Gastrocnemius medialis (tissue), 4 donors: ENCODE results near the gene CXorf66. TPM values are rescaled to one million over a fixed set of nuclear protein-coding genes. Genes with fewer than 3 reads are reported as not detected.
"Not testable (repeated sequence)": the region's sequence is repeated elsewhere in the genome, so short reads cannot be mapped to it uniquely, and the experiment has no call there.

Source experiments
- ATAC-seq, 2 donors: fragments of 150-250 bp; one replicate each; pipeline ENCODE4 v1.9.1; 2016
- DNase-seq, 2 donors: peaks; one replicate each; pipeline ENCODE4 v3.0.0-alpha.2; 2019
- H3K27ac ChIP-seq, 4 donors: fragments of 200-600 bp; sonication (generic); 1 replicate in 1 of 4; 2 replicates in 3 of 4; pipeline ENCODE4 v1.5.1; 2016 to 2018; ENCODE audit warnings: mild to moderate bottlenecking in 2 of 4, moderate library complexity in 1 of 4
- H3K27me3 ChIP-seq, 3 donors: fragments of 200-600 bp; sonication (generic) in 2 of 3; 1 replicate in 1 of 3; 2 replicates in 2 of 3; pipeline versions ENCODE4 v1.5.1 to v1.6.0; 2016 to 2019; ENCODE audit warnings: mild to moderate bottlenecking in 1 of 3, moderate library complexity in 1 of 3
- H3K36me3 ChIP-seq, 2 donors: fragments of 200-600 bp; sonication (generic) in 1 of 2; one replicate each; pipeline ENCODE4 v1.5.1; 2017 to 2018
- H3K4me1 ChIP-seq, 2 donors: fragments of 200-600 bp; sonication (generic) in 1 of 2; one replicate each; pipeline ENCODE4 v1.5.1; 2016 to 2017; ENCODE audit warnings: mild to moderate bottlenecking in 2 of 2
- H3K4me3 ChIP-seq, 4 donors: fragments of 200-600 bp; sonication (generic) in 3 of 4; 1 replicate in 1 of 4; 2 replicates in 3 of 4; pipeline ENCODE4 v1.5.1; 2016 to 2019; ENCODE audit warnings: mild to moderate bottlenecking in 2 of 4
- H3K9me3 ChIP-seq, 3 donors: fragments of 200-600 bp; sonication (generic) in 2 of 3; 1 replicate in 1 of 3; 2 replicates in 2 of 3; pipeline ENCODE4 v1.5.1; 2016 to 2019
- POLR2A ChIP-seq, 2 donors: fragments of 450-650 bp; IDR thresholded peaks; one replicate each; pipeline ENCODE4 v1.6.1; 2017; ENCODE audit warnings: antibody characterized with exemption in 2 of 2, mild to moderate bottlenecking in 2 of 2, moderate library complexity in 2 of 2
- in situ Hi-C, 4 donors: fragments of 200-750 bp; cut with MboI; loops; one replicate each; pipeline versions ENCODE4 v1.15.0 to v1.8.0; 2017; ENCODE audit warnings: low sequenced_read_pairs in 4 of 4
- intact Hi-C: fragments of 100-400 bp; cut with DNase I; formaldehyde crosslinking; loops from one replicate; pipeline ENCODE4 v1.15.1; 2023; ENCODE audit warnings: low total_unique reads
- total RNA-seq, 4 donors: library from RNA; depleted of rRNA; stranded (reverse); fragments of >200 nt; gene quantifications; one replicate each; pipeline versions ENCODE4 v1.1.0 to v1.2.3, GENCODE V29; 2016
- TF ChIP-seq, protein P1 (sequence below), 5 experiments: fragments of 450-650 bp in 3 of 5; fragments of 200-600 bp in 2 of 5; sonication (generic) in 2 of 5; IDR thresholded peaks in 4 of 5; conservative IDR thresholded peaks in 1 of 5; 1 replicate in 4 of 5; 2 replicates in 1 of 5; pipeline ENCODE4 v1.5.1; 2016 to 2019; ENCODE audit warnings: antibody characterized with exemption in 5 of 5, mild to moderate bottlenecking in 3 of 5, moderate library complexity in 3 of 5

CXorf66 gene
- total RNA-seq, 4 donors from 2014 or later = not detected

DNA sequence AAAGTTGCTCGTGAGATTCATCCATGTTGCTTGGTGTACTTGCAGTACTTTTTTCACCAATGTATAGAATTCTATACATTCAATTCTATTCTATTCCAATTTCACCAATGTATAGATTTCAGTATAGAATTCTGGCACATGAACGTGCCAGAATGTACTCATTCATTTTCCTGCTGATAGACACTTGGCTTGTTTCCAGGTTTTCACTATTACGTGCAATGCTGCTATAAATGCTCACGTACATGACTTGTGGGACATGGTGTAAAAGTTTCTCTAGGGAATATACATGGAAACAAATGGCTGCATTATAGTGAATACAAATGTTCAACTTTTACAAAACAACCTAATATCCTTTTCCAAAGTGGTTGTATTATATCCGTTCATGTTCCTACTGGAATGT lies 6.8 kb upstream of the CXorf66 start:
- in situ Hi-C loops = no loop called here
- Histone ChIP-seq H3K27me3 (peaks cover 0 to 4% (median 0%) of the 10 kb centered on the region in 3 donors), H3K36me3 (no peaks in the 10 kb centered on the region), H3K4me1 (no peaks in the 10 kb centered on the region), H3K27ac (no peak overlapping the region), H3K4me3 (no peak overlapping the region), H3K9me3 (no peaks in the 10 kb centered on the region)
- no peak for ATAC-seq
- no peak for TF ChIP-seq POLR2A (IDR thresholded peaks at IDR 0.05)
- TF ChIP-seq, protein P1, sequence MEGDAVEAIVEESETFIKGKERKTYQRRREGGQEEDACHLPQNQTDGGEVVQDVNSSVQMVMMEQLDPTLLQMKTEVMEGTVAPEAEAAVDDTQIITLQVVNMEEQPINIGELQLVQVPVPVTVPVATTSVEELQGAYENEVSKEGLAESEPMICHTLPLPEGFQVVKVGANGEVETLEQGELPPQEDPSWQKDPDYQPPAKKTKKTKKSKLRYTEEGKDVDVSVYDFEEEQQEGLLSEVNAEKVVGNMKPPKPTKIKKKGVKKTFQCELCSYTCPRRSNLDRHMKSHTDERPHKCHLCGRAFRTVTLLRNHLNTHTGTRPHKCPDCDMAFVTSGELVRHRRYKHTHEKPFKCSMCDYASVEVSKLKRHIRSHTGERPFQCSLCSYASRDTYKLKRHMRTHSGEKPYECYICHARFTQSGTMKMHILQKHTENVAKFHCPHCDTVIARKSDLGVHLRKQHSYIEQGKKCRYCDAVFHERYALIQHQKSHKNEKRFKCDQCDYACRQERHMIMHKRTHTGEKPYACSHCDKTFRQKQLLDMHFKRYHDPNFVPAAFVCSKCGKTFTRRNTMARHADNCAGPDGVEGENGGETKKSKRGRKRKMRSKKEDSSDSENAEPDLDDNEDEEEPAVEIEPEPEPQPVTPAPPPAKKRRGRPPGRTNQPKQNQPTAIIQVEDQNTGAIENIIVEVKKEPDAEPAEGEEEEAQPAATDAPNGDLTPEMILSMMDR (IDR thresholded peaks at IDR 0.05 in 4 of 5, conservative IDR thresholded peaks at IDR 0.05 in 1 of 5) = no peak
- intact Hi-C loops = no loop called here
- no peak for DNase-seq

DNA sequence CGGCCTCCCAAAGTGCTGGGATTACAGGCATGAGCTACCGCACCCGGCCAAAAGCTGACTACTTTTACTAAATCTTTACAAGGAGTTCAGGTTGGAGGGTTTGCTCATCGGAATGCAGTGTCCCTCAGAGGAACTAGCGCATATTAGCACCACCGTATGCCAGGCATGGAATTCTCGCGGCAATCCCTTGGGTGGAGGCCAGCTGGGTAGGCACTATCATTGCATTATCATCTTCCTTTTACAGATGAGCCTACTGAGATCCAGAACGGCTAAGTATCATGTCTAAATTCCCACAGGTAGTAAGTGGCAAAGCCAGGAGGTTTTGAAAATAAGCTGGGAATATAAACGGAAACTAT lies 6.1 kb upstream of the CXorf66 start:
- in situ Hi-C loops (no loop called here), intact Hi-C loops (no loop called here)
- H3K9me3 ChIP-seq = no peaks in the 10 kb centered on the region
- H3K27me3 ChIP-seq = peaks cover 0 to 4% (median 0%) of the 10 kb centered on the region in 3 donors
- DNase-seq = no peak
- no peak overlapping the region for H3K27ac ChIP-seq
- TF ChIP-seq, protein P1 (IDR thresholded peaks at IDR 0.05 in 4 of 5, conservative IDR thresholded peaks at IDR 0.05 in 1 of 5) = no peak
- no peak for TF ChIP-seq POLR2A (IDR thresholded peaks at IDR 0.05)
- ATAC-seq = no peak
- no peaks in the 10 kb centered on the region for H3K4me1 ChIP-seq
- H3K36me3 ChIP-seq = no peaks in the 10 kb centered on the region
- H3K4me3 ChIP-seq = no peak overlapping the region

DNA sequence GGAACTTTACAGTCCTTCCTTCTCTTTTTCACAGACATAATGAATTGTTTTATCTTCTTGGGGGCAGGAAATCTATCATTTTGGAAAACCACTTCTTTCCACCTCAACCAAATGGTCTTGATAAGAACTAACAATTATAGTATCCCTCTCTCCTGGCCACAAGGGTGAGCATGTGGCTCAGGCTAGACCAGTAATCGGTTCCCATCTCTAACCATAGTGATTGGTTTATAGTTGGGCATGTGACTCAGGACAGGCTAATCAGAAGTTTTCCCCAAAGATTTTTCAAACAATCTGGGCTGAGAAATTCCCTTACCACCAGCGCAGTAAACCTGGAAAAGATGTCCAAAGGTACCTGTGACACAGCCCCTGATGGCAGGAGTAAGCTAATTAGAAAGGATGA lies 4.0 kb upstream of the CXorf66 start:
- intact Hi-C loops (no loop called here), in situ Hi-C loops (no loop called here)
- H3K9me3 ChIP-seq = no peaks in the 10 kb centered on the region
- H3K27ac ChIP-seq = no peak overlapping the region
- H3K27me3 ChIP-seq = peaks cover 0 to 4% (median 0%) of the 10 kb centered on the region in 3 donors
- H3K4me1 ChIP-seq = no peaks in the 10 kb centered on the region
- no peaks in the 10 kb centered on the region for H3K36me3 ChIP-seq
- ATAC-seq = no peak
- TF ChIP-seq POLR2A (IDR thresholded peaks at IDR 0.05) = no peak
- TF ChIP-seq, protein P1 (IDR thresholded peaks at IDR 0.05 in 4 of 5, conservative IDR thresholded peaks at IDR 0.05 in 1 of 5) = no peak
- no peak overlapping the region for H3K4me3 ChIP-seq
- no peak for DNase-seq

DNA sequence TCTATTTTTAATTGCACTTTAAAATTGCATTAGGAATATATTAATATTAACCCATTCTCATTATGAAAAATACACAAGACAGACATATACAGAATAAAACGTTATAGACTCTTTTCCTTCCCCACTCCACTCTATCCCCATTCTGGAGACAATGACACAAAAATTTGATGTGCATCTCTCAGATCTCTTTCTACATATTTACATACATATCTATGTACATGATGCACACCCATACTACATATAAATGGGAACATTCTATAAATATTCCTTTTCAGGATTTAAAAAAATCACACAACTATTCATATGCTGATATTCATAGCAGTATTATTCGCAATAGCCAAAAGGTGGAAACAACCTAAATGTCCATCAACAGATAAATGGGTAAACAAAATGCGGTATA lies 2.4 kb upstream of the CXorf66 start:
- no peak for DNase-seq
- in situ Hi-C loops (no loop called here), intact Hi-C loops (no loop called here)
- ATAC-seq = no peak
- Histone ChIP-seq H3K36me3 (no peaks in the 10 kb centered on the region), H3K27ac (no peak overlapping the region), H3K27me3 (peaks cover 0 to 4% (median 0%) of the 10 kb centered on the region in 3 donors), H3K4me1 (no peaks in the 10 kb centered on the region), H3K4me3 (no peak overlapping the region), H3K9me3 (peaks cover 0 to 5% (median 0%) of the 10 kb centered on the region in 3 donors)
- TF ChIP-seq, protein P1 (IDR thresholded peaks at IDR 0.05 in 4 of 5, conservative IDR thresholded peaks at IDR 0.05 in 1 of 5) = no peak
- TF ChIP-seq POLR2A (IDR thresholded peaks at IDR 0.05) = no peak

DNA sequence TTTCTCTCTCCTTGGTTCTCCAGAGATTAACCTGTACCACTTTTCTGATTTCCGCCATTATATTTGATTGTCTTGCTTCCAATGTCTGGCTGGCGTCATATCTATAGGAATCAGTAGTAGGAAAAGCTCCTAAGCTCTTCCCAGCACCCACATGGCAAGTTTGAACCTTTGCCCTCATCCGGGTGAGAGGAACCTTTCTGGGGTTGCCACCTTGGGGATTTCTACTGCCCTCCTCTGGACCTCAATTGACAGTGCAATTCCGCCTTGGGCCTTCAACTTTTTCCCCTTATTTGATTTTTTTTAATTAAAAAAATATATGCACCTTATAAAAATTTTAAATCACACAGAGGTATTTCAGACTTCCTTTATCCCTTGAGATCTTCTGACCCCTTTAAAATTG lies 2.0 kb upstream of the CXorf66 start:
- no peak overlapping the region for H3K4me3 ChIP-seq
- TF ChIP-seq, protein P1 (IDR thresholded peaks at IDR 0.05 in 4 of 5, conservative IDR thresholded peaks at IDR 0.05 in 1 of 5) = no peak
- TF ChIP-seq POLR2A (IDR thresholded peaks at IDR 0.05) = no peak
- no peaks in the 10 kb centered on the region for H3K4me1 ChIP-seq
- ATAC-seq = no peak
- H3K9me3 ChIP-seq = peaks cover 0 to 5% (median 0%) of the 10 kb centered on the region in 3 donors
- intact Hi-C loops = no loop called here
- in situ Hi-C loops = no loop called here
- H3K27me3 ChIP-seq = peaks cover 0 to 4% (median 0%) of the 10 kb centered on the region in 3 donors
- H3K36me3 ChIP-seq = no peaks in the 10 kb centered on the region
- no peak overlapping the region for H3K27ac ChIP-seq
- DNase-seq = no peak

DNA sequence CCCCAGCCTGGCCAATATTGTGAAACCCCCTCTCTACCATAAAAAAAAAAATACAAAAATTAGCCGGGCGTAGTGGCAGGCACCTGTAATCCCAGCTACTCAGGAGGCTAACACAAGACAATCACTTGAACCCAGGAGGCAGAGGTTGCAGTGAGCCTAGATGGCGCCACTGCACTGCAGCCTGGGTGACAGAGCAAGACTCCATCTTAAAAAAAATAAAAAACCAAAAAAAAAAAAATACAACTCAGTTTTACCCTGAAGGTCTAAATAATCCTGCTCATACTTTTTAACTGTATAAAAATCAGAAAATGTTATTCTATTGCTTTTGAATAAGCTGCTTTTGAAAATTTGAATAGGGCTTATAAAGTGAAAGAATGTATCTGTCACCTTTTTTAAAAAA lies 838 bp upstream of the CXorf66 start:
- H3K4me3 ChIP-seq, in situ Hi-C loops, H3K36me3 ChIP-seq, H3K4me1 ChIP-seq, H3K9me3 ChIP-seq, intact Hi-C loops, ATAC-seq, DNase-seq, H3K27ac ChIP-seq, H3K27me3 ChIP-seq: not testable (repeated sequence)

DNA sequence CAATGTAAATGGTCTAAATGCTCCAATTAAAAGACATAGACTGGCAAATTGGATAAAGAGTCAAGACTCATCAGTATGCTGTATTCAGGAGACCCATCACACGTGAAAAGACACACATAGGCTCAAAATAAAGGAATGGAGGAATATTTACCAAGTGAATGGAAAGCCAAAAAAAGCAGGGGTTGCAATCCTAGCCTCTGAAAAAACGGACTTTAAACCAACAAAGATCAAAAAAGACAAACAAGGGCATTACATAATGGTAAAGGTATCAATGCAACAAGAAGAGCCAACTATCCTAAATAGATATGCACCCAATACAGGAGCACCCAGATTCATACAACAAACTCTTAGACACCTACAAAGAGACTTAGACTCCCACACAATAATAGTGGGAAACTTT lies 4.2 kb downstream of the CXorf66 start:
- H3K9me3 ChIP-seq, H3K27ac ChIP-seq, H3K36me3 ChIP-seq, H3K4me1 ChIP-seq, H3K4me3 ChIP-seq, ATAC-seq, DNase-seq, in situ Hi-C loops, intact Hi-C loops, H3K27me3 ChIP-seq: not testable (repeated sequence)
